Measurements from ENCODE around the gene NODAL.

Gene NODAL

DNA sequence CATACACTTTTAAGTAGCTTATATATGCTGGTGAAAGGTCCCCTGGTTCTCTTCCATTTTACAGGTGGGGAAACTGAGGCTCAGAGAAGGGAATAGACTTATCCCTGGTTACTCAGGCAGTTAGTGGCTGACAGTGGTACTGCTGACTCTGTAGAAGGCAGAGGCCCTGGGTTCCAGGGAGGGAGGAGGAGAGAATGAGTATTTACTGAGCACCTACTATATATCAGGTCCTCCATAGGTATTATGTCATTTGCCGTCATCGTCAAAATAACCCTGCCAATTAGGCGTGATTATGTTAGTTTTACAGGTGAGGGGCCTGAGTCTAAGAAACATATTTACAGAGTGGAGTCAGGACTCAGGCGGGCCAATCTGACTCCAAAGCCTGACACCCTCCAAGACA, 23.8 kb upstream of the NODAL start:
- in situ Hi-C loops (cut with MboI; ENCODE audit: low sequenced_read_pairs): loop anchor here (10.0 kb wide), 2 partner anchors 80 to 420 kb away; partner anchors contain the start of gene PCBD1

DNA sequence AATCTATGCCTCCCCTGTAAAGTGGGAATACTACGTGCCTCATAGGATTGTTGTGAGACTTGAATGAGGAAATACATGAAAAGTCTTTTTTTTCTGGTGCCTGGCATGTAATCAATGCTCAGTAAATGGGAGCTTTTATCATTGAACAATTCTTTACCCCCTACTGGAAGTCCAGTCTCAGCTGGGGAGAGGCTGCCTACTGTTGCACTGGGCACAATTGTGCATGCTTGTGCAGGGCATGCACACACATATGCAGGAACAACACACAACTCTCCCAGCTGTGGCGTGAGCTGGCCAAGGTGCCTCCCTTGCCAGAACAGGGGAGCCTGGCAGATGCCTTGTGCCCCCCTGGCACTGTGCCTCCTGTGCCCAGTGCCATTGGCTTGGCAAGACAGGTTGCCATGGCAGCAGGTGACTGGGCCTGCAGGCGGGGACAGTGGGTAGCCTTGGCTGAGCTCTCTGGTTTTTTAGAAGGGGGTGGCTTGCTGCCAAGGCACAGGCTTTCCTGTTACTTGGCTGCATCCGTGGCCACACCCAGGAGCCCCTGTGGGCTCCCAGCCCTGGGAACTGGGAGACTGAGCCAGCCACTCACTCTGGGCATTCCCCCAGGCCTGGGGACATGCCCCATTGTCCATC, 21.0 kb upstream of the NODAL start:
- in situ Hi-C loops (cut with MboI; ENCODE audit: low sequenced_read_pairs): loop anchor here (10.0 kb wide), 2 partner anchors 82 to 422 kb away; partner anchors contain the start of gene PCBD1

DNA sequence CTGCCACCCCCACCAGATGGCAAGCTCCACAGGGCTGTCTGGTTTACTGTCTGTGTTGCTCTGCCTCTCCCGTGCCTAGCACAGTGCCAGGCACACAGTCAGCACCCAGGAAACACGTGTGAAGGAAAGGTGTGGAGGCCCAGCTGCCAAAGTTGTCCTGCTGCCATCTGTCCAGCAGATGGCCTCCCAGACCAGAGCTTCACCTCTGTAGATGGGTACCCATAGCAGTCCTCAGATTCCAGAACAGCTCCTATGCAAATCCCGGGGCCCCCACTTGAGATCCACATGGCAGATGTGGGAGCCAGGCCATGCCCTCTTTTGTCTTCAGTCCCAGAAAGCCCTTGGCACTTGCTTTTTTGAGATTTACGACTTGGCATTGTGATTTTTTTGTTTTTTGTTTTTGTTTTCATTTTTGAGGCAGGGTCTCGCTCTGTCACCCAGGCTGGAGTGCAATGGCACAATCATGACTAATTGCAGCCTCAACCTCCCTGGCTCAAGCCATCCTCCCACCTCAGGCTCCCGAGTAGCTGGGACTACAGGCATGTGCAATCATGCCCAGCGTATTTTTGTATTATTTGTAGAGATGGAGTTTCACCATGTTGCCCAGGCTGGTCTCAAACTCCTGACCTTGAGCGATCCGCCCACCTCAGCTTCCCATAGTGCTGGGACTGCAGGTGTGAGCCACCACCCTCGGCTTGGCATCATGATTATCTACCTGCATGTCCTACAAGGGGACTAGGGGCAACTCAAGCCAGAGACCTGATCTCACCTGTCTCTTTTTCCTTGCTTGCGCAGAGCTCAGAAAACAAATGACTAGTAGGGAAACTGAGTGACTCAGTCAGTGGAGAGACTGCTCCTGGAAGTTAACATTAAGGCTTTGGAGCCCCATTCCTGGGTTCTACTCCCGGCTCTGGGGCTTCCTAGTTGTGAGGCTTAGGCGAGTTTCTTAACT, 20.2 kb upstream of the NODAL start:
- in situ Hi-C loops (cut with MboI; ENCODE audit: low sequenced_read_pairs): loop anchor here (10.0 kb wide), 2 partner anchors 83 to 423 kb away; partner anchors contain the start of gene PCBD1

DNA sequence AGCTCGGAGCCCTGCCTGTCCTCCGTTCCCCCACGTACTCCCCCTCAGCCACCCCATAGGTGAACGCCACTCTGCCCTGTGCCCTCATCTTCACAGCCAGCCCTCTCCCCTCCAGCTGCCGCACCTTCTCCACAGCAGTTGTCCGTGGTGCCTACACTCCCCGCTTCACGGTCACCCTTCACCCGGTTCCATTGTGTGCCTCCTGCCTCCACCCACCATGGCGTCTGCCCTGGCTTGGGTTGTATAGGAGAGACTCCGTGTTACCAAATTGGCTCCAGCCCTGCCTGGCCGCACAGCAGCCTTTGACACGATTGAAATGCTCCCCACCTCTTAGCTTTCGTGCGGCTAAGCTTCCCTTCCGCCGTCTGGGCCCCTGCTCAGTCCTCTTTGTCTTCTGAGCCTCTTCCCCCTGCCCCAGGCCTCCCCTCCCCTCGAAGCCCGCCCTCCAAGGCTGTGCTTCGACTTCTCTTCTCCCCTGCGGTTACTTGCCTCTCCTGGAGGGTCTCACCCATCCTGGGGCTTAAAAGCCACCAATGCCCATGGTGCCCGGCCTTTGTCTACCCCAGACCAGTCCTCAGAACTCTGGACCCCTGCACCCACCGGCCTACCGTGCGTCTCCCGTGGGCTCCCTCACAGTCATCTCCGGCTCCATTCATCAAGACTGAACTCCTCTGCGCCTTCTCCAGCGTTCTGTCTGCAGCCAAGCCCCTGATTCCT, 18.5 kb upstream of the NODAL start:
- in situ Hi-C loops (cut with MboI; ENCODE audit: low sequenced_read_pairs): loop anchor here (10.0 kb wide), 2 partner anchors 85 to 425 kb away; partner anchors contain the start of gene PCBD1

DNA sequence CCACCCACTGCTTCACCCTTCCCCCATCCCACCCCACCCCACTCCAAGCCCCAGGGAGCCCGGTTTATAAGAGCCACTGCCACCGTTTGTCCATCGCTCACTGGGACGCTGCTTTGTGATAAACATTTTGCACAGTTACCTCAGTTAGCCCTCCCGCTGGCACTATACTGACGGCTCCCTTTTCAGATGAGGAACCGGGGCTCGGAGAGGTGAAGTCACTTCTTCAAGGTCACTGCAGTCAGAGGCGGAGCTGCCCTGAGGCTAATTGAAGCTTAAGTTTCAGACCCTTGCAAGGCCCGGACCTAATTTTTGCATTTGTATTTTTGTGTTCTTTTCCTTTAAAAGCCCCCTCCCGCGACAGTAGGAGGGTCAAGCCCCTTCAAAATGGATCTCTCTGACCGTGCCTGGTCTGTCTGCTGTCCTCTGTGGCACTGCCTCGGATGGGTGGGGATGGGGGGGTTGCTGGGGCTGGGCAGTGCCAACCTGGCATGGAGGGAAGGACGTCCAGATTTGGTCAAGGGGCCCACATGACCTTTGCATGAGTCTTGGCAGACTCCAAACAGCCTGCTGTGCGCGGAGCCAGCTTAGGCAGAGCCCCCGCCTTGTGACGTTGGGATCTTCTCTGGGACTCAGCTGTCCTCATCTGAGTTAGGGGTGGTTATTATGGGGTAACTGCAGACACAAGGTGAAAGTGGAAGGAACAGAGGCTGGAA, 17.7 kb upstream of the NODAL start:
- in situ Hi-C loops (cut with MboI; ENCODE audit: low sequenced_read_pairs): no loop called here

DNA sequence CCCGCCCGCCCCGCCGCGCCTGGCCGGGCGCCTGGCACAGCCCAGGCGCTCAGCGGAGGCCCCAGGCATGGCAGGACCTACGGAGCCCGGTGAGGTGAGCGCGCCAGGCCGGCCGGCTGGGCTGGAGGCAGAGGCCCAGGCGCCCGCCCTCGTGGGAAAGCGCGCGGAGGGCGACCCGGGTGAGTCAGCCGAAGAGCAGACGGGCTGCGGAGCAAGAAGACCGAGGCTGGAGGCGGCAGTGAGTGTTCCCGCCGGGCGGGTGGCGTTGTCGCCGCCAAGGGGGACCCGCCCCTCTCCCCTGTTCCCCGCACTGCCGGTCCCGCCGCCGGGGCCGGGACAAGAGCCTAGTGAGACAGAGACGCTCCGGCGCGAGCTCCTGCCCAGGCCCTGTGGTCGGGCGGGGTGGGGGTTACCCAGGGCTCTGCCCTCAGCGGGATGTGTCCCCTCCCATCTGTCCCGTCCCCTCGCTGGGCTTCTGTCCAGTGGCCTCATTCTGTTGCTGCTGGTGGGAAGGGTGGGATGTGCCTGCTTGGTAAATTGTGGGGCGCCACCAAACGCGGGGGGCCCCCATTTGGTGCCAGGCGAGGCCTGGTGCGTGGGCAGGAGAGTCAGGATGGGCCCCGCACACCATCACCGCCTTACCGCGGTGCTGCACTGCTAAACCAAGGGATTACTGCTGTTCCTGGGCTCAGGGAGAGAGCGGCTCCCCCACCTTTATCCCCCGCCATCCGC, 17.0 kb upstream of the NODAL start:
- in situ Hi-C loops (cut with MboI; ENCODE audit: low sequenced_read_pairs): no loop called here

DNA sequence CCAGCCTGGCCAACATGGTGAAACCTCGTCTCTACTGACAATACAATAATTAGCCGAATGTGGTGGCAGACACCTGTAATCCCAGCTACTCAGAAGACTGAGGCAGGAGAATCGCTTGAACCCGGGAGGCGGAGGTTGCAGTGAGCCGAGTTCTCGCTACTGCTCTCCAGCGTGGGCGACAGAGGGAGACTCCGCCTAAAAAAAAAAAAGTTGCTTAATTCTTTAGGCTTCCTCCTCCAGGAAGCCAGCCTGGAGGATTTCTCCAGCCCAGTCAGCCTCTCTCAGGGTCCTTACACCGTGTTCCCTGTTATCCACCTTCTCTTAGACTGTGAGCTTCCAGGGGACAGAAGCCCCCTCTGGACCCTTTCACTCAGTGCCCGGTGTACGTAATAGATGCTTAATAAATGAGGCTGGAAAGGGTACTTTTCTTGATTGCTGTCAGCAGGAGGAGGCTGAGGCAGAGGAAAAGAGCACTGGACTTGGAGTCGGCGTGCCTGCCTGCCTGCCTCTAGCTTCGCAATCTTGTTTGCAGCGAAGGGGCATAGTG, 16.4 kb upstream of the NODAL start:
- in situ Hi-C loops (cut with MboI; ENCODE audit: low sequenced_read_pairs): no loop called here

DNA sequence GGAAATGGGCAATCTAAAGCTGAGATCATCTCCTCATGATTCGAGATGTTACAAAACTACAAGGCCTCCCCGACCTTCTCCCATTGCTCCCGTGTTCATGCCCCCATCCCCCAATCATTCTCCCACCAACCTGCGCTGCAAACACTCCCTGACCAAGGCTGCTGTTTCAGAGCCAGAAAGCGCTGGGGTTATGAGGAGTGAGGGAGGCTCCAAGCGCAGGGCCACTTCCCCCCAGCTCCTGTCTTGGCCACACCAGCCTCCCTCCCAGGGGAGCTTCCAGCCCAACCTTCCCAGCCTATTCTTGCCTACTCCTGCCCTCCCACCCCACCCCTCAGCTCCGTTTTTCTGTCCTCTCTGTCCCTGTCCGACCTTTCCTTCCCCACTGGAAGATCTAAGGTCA, 14.7 kb upstream of the NODAL start:
- in situ Hi-C loops (cut with MboI; ENCODE audit: low sequenced_read_pairs): no loop called here

DNA sequence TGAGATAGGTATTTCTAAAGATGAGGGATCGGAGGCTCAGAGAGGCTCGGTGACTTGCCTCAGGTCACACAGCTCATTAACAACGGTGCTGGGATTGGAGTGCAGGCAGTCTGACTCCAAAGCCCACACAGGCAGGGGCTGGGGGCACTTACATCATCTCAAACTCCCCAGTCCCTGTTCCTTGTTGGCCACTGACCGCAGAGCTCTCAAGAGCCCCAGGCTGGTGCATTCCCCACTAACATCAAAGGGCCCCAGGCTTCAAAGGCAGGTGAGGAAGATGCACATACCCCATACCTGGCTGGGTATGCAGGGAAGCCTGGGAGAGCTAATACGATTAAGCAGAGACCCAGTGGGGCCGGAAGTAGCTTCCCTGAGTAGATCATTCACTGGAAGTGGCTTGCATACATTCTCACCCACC, 13.7 kb upstream of the NODAL start:
- in situ Hi-C loops (cut with MboI; ENCODE audit: low sequenced_read_pairs): no loop called here

DNA sequence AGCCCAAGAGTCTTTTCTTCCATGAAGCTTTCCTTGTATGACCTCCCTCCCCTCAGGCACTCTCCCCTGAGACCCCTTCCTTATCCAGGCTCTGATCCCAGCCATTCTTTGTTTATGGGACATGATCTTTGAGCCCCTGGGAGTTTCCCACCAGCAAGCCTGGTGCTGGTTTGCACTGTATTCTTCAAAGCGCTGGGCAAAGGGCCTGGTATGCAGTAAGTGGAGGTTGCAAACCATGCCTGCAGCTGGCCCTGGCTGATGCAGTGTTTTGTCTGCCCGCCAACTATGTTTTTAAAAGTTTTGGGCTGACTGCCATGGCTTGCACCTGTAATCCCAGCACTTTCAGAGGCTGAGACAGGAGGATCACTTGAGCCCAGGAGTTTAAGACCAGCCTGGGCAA, 6.8 kb upstream of the NODAL start:
- in situ Hi-C loops (cut with MboI; ENCODE audit: low sequenced_read_pairs): no loop called here

DNA sequence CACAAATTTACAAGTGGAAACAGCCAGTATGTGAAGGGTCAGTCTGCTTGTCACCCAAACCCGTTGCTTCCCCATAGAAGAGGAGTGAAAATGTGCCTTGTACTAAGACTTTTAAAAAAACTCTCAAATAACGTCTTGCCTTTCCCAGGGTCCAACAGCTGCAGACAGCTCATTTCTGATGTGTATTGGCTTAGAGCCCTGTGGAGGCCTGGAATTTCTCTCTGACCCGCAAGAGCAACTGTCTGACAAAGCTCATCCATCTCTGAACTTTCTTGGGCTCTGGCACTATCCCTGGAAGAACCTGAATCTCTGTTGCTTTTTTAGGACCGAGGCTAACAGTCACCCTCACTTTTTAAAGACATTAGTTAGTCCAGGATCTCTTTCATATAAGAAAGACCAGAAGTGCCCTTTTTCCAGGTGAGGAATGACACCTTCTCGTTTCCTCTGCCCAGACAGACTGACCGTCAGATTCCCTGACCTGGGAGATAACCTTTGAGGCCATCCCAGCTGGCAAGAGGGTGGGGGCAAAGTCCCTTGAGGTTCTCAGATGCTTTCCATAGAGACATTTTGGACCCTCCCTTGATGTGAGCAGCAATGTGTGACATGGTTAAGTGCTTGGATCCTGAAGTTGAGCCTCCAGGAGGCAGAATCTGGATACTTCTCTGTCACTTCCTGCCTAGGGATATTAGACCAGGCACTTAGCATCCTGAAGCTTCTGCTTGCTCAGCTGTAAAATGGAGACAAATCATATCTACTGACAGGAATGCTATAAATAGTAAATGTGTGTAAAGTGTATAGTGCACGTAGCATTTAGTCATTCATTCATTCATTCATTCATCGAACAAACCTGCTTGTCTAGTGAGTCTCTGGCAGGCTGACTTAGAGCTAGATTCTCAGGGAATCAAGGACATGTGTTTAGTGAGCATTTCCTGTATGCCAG, 4.5 kb upstream of the NODAL start:
- in situ Hi-C loops (cut with MboI; ENCODE audit: low sequenced_read_pairs): no loop called here

DNA sequence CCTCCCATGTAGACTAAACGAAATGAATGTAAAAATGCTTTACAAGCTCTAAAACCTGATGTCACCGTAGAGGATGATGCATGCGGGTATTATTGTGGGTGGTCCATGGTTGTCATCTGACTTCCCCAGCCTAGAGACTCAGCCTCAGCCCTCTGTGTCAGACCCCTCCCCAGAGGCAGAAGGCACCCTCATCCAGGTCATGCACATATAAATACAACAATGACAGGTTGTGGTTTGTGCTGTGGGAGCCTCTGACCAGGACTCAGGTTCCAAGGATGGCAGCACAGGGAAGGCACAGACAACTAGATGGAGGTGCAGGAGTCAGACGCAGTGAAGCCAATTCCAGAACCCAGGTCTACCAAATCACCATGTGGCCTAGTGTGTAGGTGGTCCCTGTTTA, 3.3 kb upstream of the NODAL start:
- in situ Hi-C loops (cut with MboI; ENCODE audit: low sequenced_read_pairs): no loop called here

DNA sequence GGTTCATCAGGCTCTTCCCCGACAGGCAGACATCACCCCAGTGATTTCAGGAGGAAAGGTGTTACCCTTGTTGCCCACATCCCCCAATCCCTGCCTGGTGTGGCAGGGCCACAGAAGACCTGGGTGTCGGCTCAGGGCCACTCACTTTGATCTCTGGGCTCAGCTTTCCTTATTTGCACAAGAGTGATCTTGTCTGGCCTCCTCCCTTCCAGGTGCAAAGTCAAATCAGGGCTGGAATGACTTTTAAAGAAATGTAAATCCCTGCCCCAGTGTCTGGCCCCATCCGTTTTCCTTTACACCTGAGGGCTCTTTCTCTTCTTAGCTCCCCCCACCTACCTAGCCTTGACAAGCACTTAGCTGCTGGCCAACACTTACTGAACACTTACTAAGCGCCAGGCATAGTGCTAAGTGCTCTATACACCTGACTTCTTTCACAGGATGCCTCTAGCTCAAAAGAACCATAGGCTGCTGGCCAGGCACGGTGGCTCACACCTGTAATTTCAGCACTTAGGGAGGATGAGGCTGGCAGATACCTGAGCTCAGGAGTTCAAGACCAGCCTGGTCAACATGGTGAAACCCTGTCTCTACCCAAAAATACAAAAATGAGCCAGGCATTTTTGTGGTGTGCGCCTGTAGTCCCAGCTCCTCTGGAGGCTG, 979 bp upstream of the NODAL start:
- in situ Hi-C loops (cut with MboI; ENCODE audit: low sequenced_read_pairs): no loop called here

DNA sequence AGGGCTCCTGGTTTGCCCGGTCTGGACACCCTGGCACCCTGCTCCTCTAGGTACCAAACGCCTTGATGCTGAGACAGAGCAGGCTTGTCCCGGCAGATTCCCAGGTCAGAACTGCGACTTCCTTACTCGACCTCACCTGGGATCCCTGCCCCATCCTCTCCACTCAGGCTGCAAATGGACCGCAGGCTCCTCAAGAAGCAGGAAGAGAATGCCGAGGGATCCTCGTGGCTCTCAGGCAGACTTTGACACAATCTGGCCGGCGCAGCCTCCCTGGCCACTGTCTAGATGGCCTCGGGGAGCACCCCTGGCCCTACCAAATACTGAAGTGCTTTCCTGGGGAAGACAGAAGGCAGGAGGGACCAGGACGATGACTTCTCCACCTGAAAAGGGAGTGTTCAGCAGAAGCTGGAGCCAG, 421 bp upstream of the NODAL start:
- in situ Hi-C loops (cut with MboI; ENCODE audit: low sequenced_read_pairs): no loop called here

DNA sequence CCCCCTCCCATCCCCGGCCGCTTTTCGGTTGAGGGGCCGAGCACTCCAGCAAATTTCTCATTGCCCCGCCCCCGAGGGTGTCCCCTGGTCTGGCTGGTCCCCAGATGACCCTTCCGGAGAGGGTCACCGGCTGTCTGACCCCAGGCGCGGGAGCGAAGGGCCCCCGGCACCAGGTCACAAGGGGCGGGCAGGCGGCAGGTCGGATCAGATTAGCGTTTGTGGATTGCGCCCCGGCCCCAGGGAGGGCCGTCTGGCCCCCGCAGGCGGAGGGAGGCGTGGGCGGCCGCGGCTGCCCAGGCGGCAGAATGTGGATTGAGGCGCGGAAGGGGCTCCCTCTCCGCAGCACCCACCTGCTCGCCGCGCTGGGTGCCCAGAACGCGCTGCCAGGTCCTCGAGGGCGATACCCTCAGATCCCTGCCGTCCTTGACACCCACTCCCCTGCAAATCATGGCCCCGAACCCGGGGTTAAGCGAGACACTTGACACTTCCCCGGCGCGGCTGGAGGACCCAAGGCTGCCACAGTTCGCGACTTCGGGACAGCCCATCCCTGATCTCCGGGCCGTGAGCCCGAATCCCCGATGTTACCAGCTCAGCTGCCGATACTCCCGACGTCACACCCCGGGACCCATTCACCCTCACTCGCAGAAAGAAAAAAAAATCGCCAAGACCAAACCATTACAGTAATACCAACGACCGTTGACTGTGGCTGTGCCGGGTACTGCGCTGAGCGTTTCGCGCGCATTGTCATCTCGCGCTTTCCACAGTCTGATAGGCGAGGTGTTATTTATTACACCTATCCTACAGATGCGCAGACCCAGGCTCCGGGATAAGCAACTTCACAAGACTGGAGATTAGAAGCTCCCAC, 953 bp downstream of the NODAL start:
- in situ Hi-C loops (cut with MboI; ENCODE audit: low sequenced_read_pairs): no loop called here

DNA sequence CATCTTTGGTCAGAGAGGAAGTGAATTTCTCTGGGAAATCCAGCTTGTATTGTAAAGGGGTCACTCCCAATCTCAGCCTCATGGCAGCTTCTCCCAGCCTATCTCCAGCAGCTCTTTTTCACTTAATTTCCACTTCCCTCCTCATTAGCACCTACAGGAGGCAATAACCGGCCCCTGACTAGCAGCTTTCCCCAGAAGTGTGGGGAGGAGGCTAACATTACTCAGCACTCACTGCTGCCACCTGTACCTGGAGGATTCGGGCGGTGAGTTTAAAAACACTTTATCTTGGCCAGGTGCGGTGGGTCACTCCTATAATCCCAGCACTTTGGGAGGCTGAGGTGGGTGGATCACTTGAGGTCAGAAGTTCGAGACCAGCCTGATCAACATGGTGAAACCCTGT, 3.8 kb downstream of the NODAL start:
- in situ Hi-C loops (cut with MboI; ENCODE audit: low sequenced_read_pairs): no loop called here

Measured in HL-60/S4 (cell line).